H1 (cell line): ENCODE measurements around the gene HRCT1. TPM values are rescaled to one million over a fixed set of nuclear protein-coding genes. Genes with fewer than 3 reads are reported as not detected.
A peak's percentile ranks its signal among the peaks of the same experiment; 100 is the strongest.

ENCODE experiments used
- CTCF ChIA-PET: fragments of 300-600 bp; sonication (Branson Sonifier 250); formaldehyde crosslinking; loops from one replicate; lab custom pipeline; 2021; ENCODE audit not compliant: partially characterized antibody; lab: Charles Lee
- POLR2A ChIA-PET: fragments of 300-600 bp; sonication (Branson Sonifier 250); formaldehyde crosslinking; loops from one replicate; lab custom pipeline; 2021; ENCODE audit warnings: inconsistent platforms; ENCODE audit not compliant: partially characterized antibody; lab: Charles Lee
- DNase-seq, 2 experiments: peaks; one replicate each; pipeline versions ENCODE4 v3.0.0 to v3.0.0-alpha.2; 2010 to 2022; ENCODE audit warnings: low spot score in 2 of 2, low read depth in 1 of 2, mixed read lengths in 1 of 2
- FAIRE-seq: peaks from 2 replicates; lab custom pipeline; 2011; peaks lifted over from hg19 to GRCh38; lab: Jason Lieb, UNC
- H2AFZ ChIP-seq: 2 replicates; pipeline ENCODE4 v1.8.1; 2012; ENCODE audit warnings: low read length, inconsistent platforms
- H2AK5ac ChIP-seq: 2 replicates; pipeline ENCODE4 v1.6.1; 2013; ENCODE audit warnings: low read depth, low read length
- H2BK120ac ChIP-seq: replicated peaks from 2 replicates; pipeline ENCODE3; 2013; ENCODE audit warnings: low read depth, low read length, inconsistent platforms
- H2BK12ac ChIP-seq: 2 replicates; pipeline ENCODE4 v1.6.1; 2013; ENCODE audit warnings: low read depth, low read length
- H2BK15ac ChIP-seq: 2 replicates; pipeline ENCODE4 v1.6.1; 2013; ENCODE audit warnings: low read length
- H2BK20ac ChIP-seq: 2 replicates; pipeline ENCODE4 v1.6.1; 2013; ENCODE audit warnings: low read length
- H2BK5ac ChIP-seq: 2 replicates; pipeline ENCODE4 v1.6.1; 2013; ENCODE audit warnings: low read depth, low read length
- H3K14ac ChIP-seq: 2 replicates; pipeline ENCODE4 v1.6.1; 2013; ENCODE audit warnings: inconsistent platforms; ENCODE audit not compliant: insufficient read length
- H3K18ac ChIP-seq: 2 replicates; pipeline ENCODE4 v1.6.1; 2013; ENCODE audit warnings: low read length; ENCODE audit errors: extremely low read depth
- H3K23ac ChIP-seq: 2 replicates; pipeline ENCODE4 v1.6.1; 2013; ENCODE audit warnings: inconsistent platforms; ENCODE audit not compliant: insufficient read length
- H3K23me2 ChIP-seq: 2 replicates; pipeline ENCODE4 v1.6.1; 2013; ENCODE audit warnings: low read depth, low read length
- H3K27ac ChIP-seq: 2 replicates; pipeline ENCODE4 v1.6.1; 2011; ENCODE audit warnings: low read depth, low read length, inconsistent platforms
- H3K27me3 ChIP-seq, 4 experiments: replicated peaks in 1 of 4; 1 replicate in 1 of 4; 2 replicates in 3 of 4; pipeline versions ENCODE4 v1.6.1 to v1.8.1; 2011 to 2013; ENCODE audit warnings: low read length in 3 of 4, mild to moderate bottlenecking in 3 of 4, inconsistent platforms in 2 of 4, mixed read lengths in 2 of 4, moderate library complexity in 1 of 4; ENCODE audit not compliant: control insufficient read depth in 3 of 4, insufficient read depth in 3 of 4; ENCODE audit errors: extremely low read depth in 1 of 4
- H3K36me3 ChIP-seq, 4 experiments: 2 replicates each; pipeline versions ENCODE4 v1.6.1 to v1.8.1; 2011 to 2013; ENCODE audit warnings: mild to moderate bottlenecking in 4 of 4, low read length in 3 of 4, moderate library complexity in 2 of 4, control low read depth in 1 of 4, inconsistent platforms in 1 of 4; ENCODE audit not compliant: insufficient read depth in 4 of 4, control insufficient read depth in 2 of 4
- H3K4ac ChIP-seq: replicated peaks from 2 replicates; pipeline ENCODE3; 2013; ENCODE audit warnings: low read length, low read depth, mixed read lengths, inconsistent platforms; ENCODE audit not compliant: insufficient read length
- H3K4me1 ChIP-seq, 4 experiments: replicated peaks in 1 of 4; 1 replicate in 1 of 4; 2 replicates in 3 of 4; pipeline versions ENCODE4 v1.6.1 to v1.8.1; 2011 to 2013; ENCODE audit warnings: low read length in 3 of 4, inconsistent platforms in 2 of 4, mixed read lengths in 1 of 4; ENCODE audit not compliant: insufficient read depth in 4 of 4, control insufficient read depth in 3 of 4
- H3K4me2 ChIP-seq, 2 experiments: 2 replicates each; pipeline versions ENCODE4 v1.6.1 to v1.8.1; 2011 to 2013; ENCODE audit warnings: low read depth in 2 of 2, low read length in 2 of 2, control low read depth in 1 of 2, inconsistent platforms in 1 of 2, mild to moderate bottlenecking in 1 of 2; ENCODE audit not compliant: insufficient read depth in 1 of 2
- H3K4me3 ChIP-seq, 4 experiments: fragments of 200-600, 300-600 bp in 1 of 4; sonication (generic), shearing (Covaris generic), sonication (Bioruptor Twin) in 1 of 4; 2 replicates each; pipeline versions ENCODE4 v1.5.1 to v1.8.1; 2011 to 2016; ENCODE audit warnings: low read length in 4 of 4, low read depth in 3 of 4, control low read depth in 2 of 4, inconsistent platforms in 2 of 4, mild to moderate bottlenecking in 2 of 4, mixed read lengths in 1 of 4, moderate library complexity in 1 of 4; ENCODE audit not compliant: insufficient read depth in 2 of 4; ENCODE audit errors: extremely low read depth in 1 of 4
- H3K56ac ChIP-seq: replicated peaks from 2 replicates; pipeline ENCODE3; 2013; ENCODE audit warnings: low read depth, mild to moderate bottlenecking, mixed read lengths, low read length, inconsistent platforms; ENCODE audit not compliant: insufficient read length
- H3K79me1 ChIP-seq: 2 replicates; pipeline ENCODE4 v1.6.1; 2013; ENCODE audit warnings: low read depth, low read length, control low read depth
- H3K79me2 ChIP-seq, 2 experiments: 2 replicates each; pipeline versions ENCODE4 v1.6.1 to v1.8.1; 2012 to 2013; ENCODE audit warnings: low read length in 2 of 2, mild to moderate bottlenecking in 2 of 2, inconsistent platforms in 1 of 2; ENCODE audit not compliant: insufficient read depth in 2 of 2, control insufficient read depth in 1 of 2
- H3K9ac ChIP-seq, 4 experiments: replicated peaks in 1 of 4; 1 replicate in 1 of 4; 2 replicates in 3 of 4; pipeline versions ENCODE4 v1.6.1 to v1.8.1; 2011 to 2013; ENCODE audit warnings: low read depth in 3 of 4, low read length in 3 of 4, control low read depth in 2 of 4, mild to moderate bottlenecking in 2 of 4, moderate library complexity in 2 of 4, inconsistent platforms in 1 of 4; ENCODE audit errors: extremely low read depth in 1 of 4
- H3K9me3 ChIP-seq, 2 experiments: 2 replicates each; pipeline versions ENCODE4 v1.6.1 to v1.8.1; 2012 to 2013; ENCODE audit warnings: mild to moderate bottlenecking in 2 of 2, moderate library complexity in 2 of 2, control low read depth in 1 of 2, inconsistent platforms in 1 of 2, low read depth in 1 of 2, low read length in 1 of 2, mixed read lengths in 1 of 2; ENCODE audit not compliant: insufficient read depth in 2 of 2
- H4K20me1 ChIP-seq, 2 experiments: replicated peaks in 1 of 2; 2 replicates each; pipeline versions ENCODE3 to v1.8.1; 2011 to 2013; ENCODE audit warnings: inconsistent platforms in 2 of 2, low read length in 2 of 2, mild to moderate bottlenecking in 1 of 2; ENCODE audit not compliant: insufficient read depth in 2 of 2, control insufficient read depth in 1 of 2
- H4K5ac ChIP-seq: 2 replicates; pipeline ENCODE4 v1.6.1; 2013; ENCODE audit warnings: low read length, low read depth, mixed read lengths, inconsistent platforms; ENCODE audit not compliant: insufficient read length
- H4K8ac ChIP-seq: 2 replicates; pipeline ENCODE4 v1.8.0; 2013; ENCODE audit warnings: mild to moderate bottlenecking, moderate library complexity, low read length, inconsistent platforms; ENCODE audit not compliant: insufficient read depth; ENCODE audit errors: extremely low read depth
- H4K91ac ChIP-seq: replicated peaks from 2 replicates; pipeline ENCODE3; 2013; ENCODE audit warnings: low read length, mixed read lengths, inconsistent platforms; ENCODE audit not compliant: insufficient read length
- CBX5 ChIP-seq: fragments of 300-800, 300-1000 bp; sonication (generic); IDR thresholded peaks from 2 replicates; pipeline ENCODE4 v1.7.1; 2016; ENCODE audit warnings: antibody characterized with exemption, low read length, low read depth
- CEBPB ChIP-seq: IDR thresholded peaks from 2 replicates; pipeline ENCODE4 v1.6.1; 2012; ENCODE audit warnings: low read depth, low read length
- FOSL1 ChIP-seq: IDR thresholded peaks from 2 replicates; pipeline ENCODE4 v1.6.1; 2011; ENCODE audit warnings: mild to moderate bottlenecking, low read depth, low read length, moderate library complexity; ENCODE audit not compliant: insufficient read depth
- MAX ChIP-seq: IDR thresholded peaks from 2 replicates; pipeline ENCODE4 v1.6.1; 2012; ENCODE audit warnings: inconsistent platforms
- NANOG ChIP-seq: IDR thresholded peaks from 2 replicates; pipeline ENCODE4 v1.6.1; 2011; ENCODE audit warnings: low read length, low read depth, mild to moderate bottlenecking, inconsistent platforms; ENCODE audit not compliant: insufficient read depth, poor library complexity, severe bottlenecking
- PHF8 ChIP-seq: fragments of 200-600 bp; sonication (generic); conservative IDR thresholded peaks from 2 replicates; pipeline ENCODE4 v1.7.1; 2012; ENCODE audit warnings: low read depth, mild to moderate bottlenecking, inconsistent platforms, low read length, moderate library complexity
- RBBP5 ChIP-seq: IDR thresholded peaks from 2 replicates; pipeline ENCODE4 v1.7.1; 2012; ENCODE audit warnings: low read depth, mild to moderate bottlenecking, inconsistent platforms, low read length, moderate library complexity, borderline replicate concordance
- RFX5 ChIP-seq: IDR thresholded peaks from 2 replicates; pipeline ENCODE4 v1.6.1; 2011; ENCODE audit warnings: low read depth, low read length, improper control_type of control experiment, borderline replicate concordance
- SP2 ChIP-seq: IDR thresholded peaks from 2 replicates; pipeline ENCODE4 v1.6.1; 2012; ENCODE audit warnings: mild to moderate bottlenecking, low read length, inconsistent platforms
- TBP ChIP-seq: IDR thresholded peaks from 2 replicates; pipeline ENCODE4 v1.6.1; 2011; ENCODE audit warnings: low read depth, low read length, improper control_type of control experiment
- TEAD4 ChIP-seq: IDR thresholded peaks from 2 replicates; pipeline ENCODE4 v1.6.1; 2012; ENCODE audit warnings: low read depth, low read length, inconsistent platforms, mixed read lengths
- USF2 ChIP-seq: IDR thresholded peaks from 2 replicates; pipeline ENCODE4 v1.6.1; 2011; ENCODE audit warnings: low read length, improper control_type of control experiment
- WGBS, 2 experiments: shearing (Covaris generic) in 1 of 2; methylation state at CpG; one replicate each; pipeline versions ENCODE4 v1.1.6 to v1.1.7; 2013 to 2015; ENCODE audit warnings: low lambda C conversion rate in 2 of 2, mixed read lengths in 2 of 2, inconsistent platforms in 1 of 2, low coverage in 1 of 2, missing lambda C conversion rate in 1 of 2; ENCODE audit not compliant: insufficient replicate concordance in 2 of 2, insufficient coverage in 1 of 2, insufficient read length in 1 of 2; ENCODE audit errors: extremely low coverage in 1 of 2, missing lambda C conversion rate in 1 of 2; 5-methylcytosine and 5-hydroxymethylcytosine counted together
- polyA plus RNA-seq, 7 experiments: library from polyadenylated mRNA; depleted of rRNA in 3 of 7; stranded (reverse) in 5 of 7; unstranded in 2 of 7; fragments of >200 nt in 5 of 7; fragments of 200-250 nt in 2 of 7; gene quantifications; 1 replicate in 5 of 7; 2 replicates in 1 of 7; 4 replicates in 1 of 7; pipeline versions ENCODE4 v1.2.1 to v1.2.3, GENCODE V29; 2011 to 2013; ENCODE audit warnings: missing spikeins in 2 of 7, mixed read lengths in 2 of 7
- total RNA-seq: library from RNA; stranded (reverse); fragmentation: NEBNext Ultra II Directional; extraction: Animal tissue kit (Norgen Biotek cat#: 25700); gene quantifications from 2 replicates; pipeline ENCODE4 v1.2.1, GENCODE V29; 2021

The HRCT1 gene
- total and polyA plus RNA-seq, 2 of the 8 experiments (the other 6 are each of a cell fraction or from before 2014, with no cell fraction given), result not detected

GRCh38 chr9:35856206-35856605 is 49.8 kb upstream of the HRCT1 start:
- 72% methylated on average over 3 of the region's 3 CpGs; no CpG with 5 or more reads in 1 of the 2 experiments for WGBS, 2 experiments
- TF ChIP-seq PHF8 (no peak), CBX5 (no peak), SP2 (no peak), MAX (no peak), RFX5 (no peak), USF2 (no peak), TBP (no peak), CEBPB (no peak), FOSL1 (no peak), TEAD4 (no peak), NANOG (no peak), RBBP5 (no peak)

More at GRCh38 chr9:35856206-35856605, 49.8 kb upstream of the HRCT1 start:
- CTCF ChIA-PET, result interaction anchor here (0.8 to 5.9 kb wide), 9 partner anchors 16 to 66 kb away, joined by 3 to 31 read pairs (median 7); no protein-coding TSS in a partner anchor
- H3K23me2 ChIP-seq, result no peaks in the 10 kb centered on the region; the same call in 1 of the 2 replicates
- H3K27me3 ChIP-seq, result no peaks in the 10 kb centered on the region
- peaks cover 0 to 4% (median 1%) of the 10 kb centered on the region in 4 experiments; a peak in 2 of 8 replicates for H3K36me3 ChIP-seq
- H2BK20ac ChIP-seq, result no peak overlapping the region
- no peak overlapping the region for H2AFZ ChIP-seq
- no peak overlapping the region for H3K4ac ChIP-seq
- no peak overlapping the region for H2AK5ac ChIP-seq
- no peaks in the 10 kb centered on the region for H3K9me3 ChIP-seq
- H2BK5ac ChIP-seq, result no peak overlapping the region
- H3K27ac ChIP-seq, result no peak overlapping the region
- no peak overlapping the region for H3K18ac ChIP-seq
- H3K23ac ChIP-seq, result no peak overlapping the region
- H4K5ac ChIP-seq, result no peak overlapping the region
- DNase-seq, result peak in 1 of 2 experiments; percentile 17
- H3K4me3 ChIP-seq, result no peak overlapping the region
- no peak overlapping the region for H2BK15ac ChIP-seq
- H3K4me2 ChIP-seq, result no peak overlapping the region
- no peak overlapping the region for H4K91ac ChIP-seq
- H3K14ac ChIP-seq, result no peak overlapping the region
- no peak overlapping the region for H2BK12ac ChIP-seq
- no peak for FAIRE-seq
- H3K79me1 ChIP-seq, result no peaks in the 10 kb centered on the region
- no peak overlapping the region for H4K8ac ChIP-seq
- POLR2A ChIA-PET, result interaction anchor here (1.0 to 2.8 kb wide), 2 partner anchors 8 to 12 kb away, joined by 3 to 13 read pairs; no protein-coding TSS in a partner anchor
- H4K20me1 ChIP-seq, result peaks cover 0 to 2% of the 10 kb centered on the region in 2 experiments
- no peaks in the 10 kb centered on the region for H3K79me2 ChIP-seq
- H3K56ac ChIP-seq, result no peak overlapping the region
- no peak overlapping the region for H2BK120ac ChIP-seq
- no peak overlapping the region for H3K9ac ChIP-seq
- H3K4me1 ChIP-seq, result no peaks in the 10 kb centered on the region
